Adrenal gland (tissue), 5 donors: ENCODE measurements around the gene COL9A2.

Source experiments
- CTCF ChIP-seq, 6 experiments: fragments of 450-650 bp in 4 of 6; fragments of 200-600 bp in 2 of 6; sonication (generic) in 1 of 6; IDR thresholded peaks; 1 replicate in 5 of 6; 2 replicates in 1 of 6; pipeline versions ENCODE4 v1.5.1 to v1.8.0; 2016 to 2021; ENCODE audit warnings: antibody characterized with exemption in 6 of 6, mild to moderate bottlenecking in 2 of 6, moderate library complexity in 1 of 6
- POLR2A ChIP-seq, 2 donors: fragments of 450-650 bp; IDR thresholded peaks; one replicate each; pipeline ENCODE4 v1.6.1; 2017; ENCODE audit warnings: antibody characterized with exemption in 2 of 2, mild to moderate bottlenecking in 2 of 2, moderate library complexity in 1 of 2
- donor health status: DM: no; HTN: no; CAD: no.

GRCh38 chr1:40255231-40255630 lies 61.9 kb downstream of the COL9A2 start:
- TF ChIP-seq CTCF (IDR thresholded peaks at IDR 0.05) (no peak), POLR2A (IDR thresholded peaks at IDR 0.05) (no peak)
